ENCODE data around the gene ATL1. TPM values are rescaled to one million over a fixed set of nuclear protein-coding genes. Genes with fewer than 3 reads are reported as not detected.

Gene ATL1
- total RNA-seq (2014; rRNA removed; shearing (Covaris generic)): 5.7 and 5.9 TPM in 2 replicates

GRCh38 chr14:50559990-50560930 lies at the start of gene ATL1:
Gene ATL1 (plus strand): TSS chr14:50560145. CDS start chr14:50560266, 121 bp downstream.
- peak; percentile 85 for DNase-seq (ENCODE audit: low read depth)

GRCh38 chr14:50510157-50510556 lies 49.8 kb upstream of the ATL1 start:
- DNase-seq (ENCODE audit: low read depth): no peak

- DNase-seq (ENCODE audit: low read depth): no peak
These were observed 47.5 kb upstream of the ATL1 start for GRCh38 chr14:50512463-50512862.

- no peak for DNase-seq (ENCODE audit: low read depth)
These were observed 43.9 kb upstream of the ATL1 start for GRCh38 chr14:50516091-50516490.

GRCh38 chr14:50520947-50521815 lies 38.8 kb upstream of the ATL1 start:
- peak; percentile 86 for DNase-seq (ENCODE audit: low read depth)

- DNase-seq (ENCODE audit: low read depth): peak; percentile 34
These were observed 38.0 kb upstream of the ATL1 start for GRCh38 chr14:50521912-50522341.

GRCh38 chr14:50523271-50524041 lies 36.5 kb upstream of the ATL1 start:
- DNase-seq (ENCODE audit: low read depth): no peak

GRCh38 chr14:50524060-50524459 lies 35.9 kb upstream of the ATL1 start:
- DNase-seq (ENCODE audit: low read depth): no peak

- no peak for DNase-seq (ENCODE audit: low read depth)
These were observed 35.0 kb upstream of the ATL1 start for GRCh38 chr14:50524731-50525515.

- peak; percentile 38 for DNase-seq (ENCODE audit: low read depth)
These were observed 31.9 kb upstream of the ATL1 start for GRCh38 chr14:50528000-50528399.

- no peak for DNase-seq (ENCODE audit: low read depth)
These were observed 30.4 kb upstream of the ATL1 start for GRCh38 chr14:50529288-50530179.

- DNase-seq (ENCODE audit: low read depth): no peak
These were observed 29.6 kb upstream of the ATL1 start for GRCh38 chr14:50530358-50530757.

GRCh38 chr14:50530794-50531365 lies 29.1 kb upstream of the ATL1 start:
- DNase-seq (ENCODE audit: low read depth): no peak

GRCh38 chr14:50531595-50532501 lies 28.1 kb upstream of the ATL1 start:
- DNase-seq (ENCODE audit: low read depth): peak; percentile 71

GRCh38 chr14:50532502-50533240 lies 27.3 kb upstream of the ATL1 start, which contains the start of gene MAP4K5:
Gene MAP4K5 (minus strand): TSS chr14:50532569. CDS start chr14:50532049, 520 bp downstream.
- peak; percentile 97 for DNase-seq (ENCODE audit: low read depth)

GRCh38 chr14:50533241-50533705 lies 26.7 kb upstream of the ATL1 start:
- DNase-seq (ENCODE audit: low read depth): no peak

- DNase-seq (ENCODE audit: low read depth): no peak
These were observed 26.1 kb upstream of the ATL1 start for GRCh38 chr14:50533806-50534205.

Measured in Daoy (cell line).